Inflammatory macrophage (primary cell): Measurements from ENCODE around the gene SZRD1.

Source experiments
- DNase-seq, 2 donors: peaks; one replicate each; pipeline ENCODE4 v3.0.0-alpha.2; 2020 to 2022

Gene SZRD1

GRCh38 chr1:16440470-16441281 lies 73.6 kb downstream of the SZRD1 start, which contains the start of gene NECAP2:
TSS of gene NECAP2 (plus strand) at chr1:16440724. CDS start at chr1:16440762, 38 bp downstream.
- peak; percentile 93 to 94 for DNase-seq

GRCh38 chr1:16441282-16441665 lies 74.2 kb downstream of the SZRD1 start:
- DNase-seq = peak; percentile 19 to 23

- DNase-seq = peak; percentile 79 to 81
These were observed 75.2 kb downstream of the SZRD1 start for GRCh38 chr1:16442265-16442664.

GRCh38 chr1:16442941-16443340 lies 75.9 kb downstream of the SZRD1 start:
- DNase-seq = no peak

- DNase-seq = peak; percentile 84 to 88
These were observed 77.1 kb downstream of the SZRD1 start for GRCh38 chr1:16443975-16444770.

- no peak for DNase-seq
These were observed 78.0 kb downstream of the SZRD1 start for GRCh38 chr1:16445052-16445451.

- DNase-seq = no peak
These were observed 79.1 kb downstream of the SZRD1 start for GRCh38 chr1:16446116-16446515.

GRCh38 chr1:16447641-16448040 lies 80.6 kb downstream of the SZRD1 start:
- no peak for DNase-seq
